GM19468 (cell line): ENCODE results near the gene SLC9A4.
"Not testable (repeated sequence)": the region's sequence is repeated elsewhere in the genome, so short reads cannot be mapped to it uniquely, and the experiment has no call there.

Experiments
- ATAC-seq: cut with Tn5 transposase; IDR thresholded peaks from one replicate; pipeline ENCODE4 v1.9.1; 2021; ENCODE audit warnings: mild to moderate bottlenecking, moderate library complexity, moderate number of reproducible peaks; ENCODE audit not compliant: unreplicated experiment; ENCODE audit errors: extremely low read depth

Gene SLC9A4

DNA sequence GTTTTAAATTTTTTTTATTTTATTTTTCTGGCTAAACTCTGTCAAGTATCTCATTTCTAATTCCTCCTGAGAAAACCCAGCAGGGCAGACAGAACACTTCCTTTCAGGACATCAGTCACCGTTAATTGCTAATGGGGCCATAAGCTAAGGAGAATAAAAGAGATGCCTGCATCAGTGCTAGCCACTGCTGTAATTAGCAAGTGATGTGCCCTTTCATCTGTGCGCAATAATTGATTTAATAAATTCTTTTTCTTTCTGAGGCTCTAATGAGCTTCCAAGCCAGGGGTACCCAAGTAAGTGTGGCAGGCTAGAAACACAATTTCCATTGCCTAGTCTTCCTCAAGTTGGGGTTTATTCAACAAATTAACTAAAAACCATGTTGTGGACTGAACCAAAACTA is 65.5 kb downstream of the SLC9A4 start:
- ATAC-seq, result no peak

DNA sequence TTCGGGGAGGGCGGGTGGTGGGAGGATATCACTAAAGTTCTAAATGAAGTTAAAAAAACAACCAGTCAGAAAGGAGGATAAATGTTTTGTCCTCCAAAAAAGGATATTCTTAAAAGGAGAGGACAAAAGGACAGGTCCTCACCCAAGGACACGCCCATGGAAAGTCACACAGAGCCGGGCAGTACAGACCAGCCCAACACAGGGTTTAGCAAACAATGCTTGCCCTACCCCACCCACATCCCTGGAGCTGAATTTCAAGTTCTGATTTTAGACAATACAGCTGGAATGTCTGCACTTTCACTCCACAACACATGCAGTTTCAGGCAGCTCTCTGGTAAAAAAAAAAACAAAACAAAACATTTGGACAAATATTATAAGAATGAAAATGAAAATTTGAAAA is 67.9 kb downstream of the SLC9A4 start:
- ATAC-seq, result no peak

DNA sequence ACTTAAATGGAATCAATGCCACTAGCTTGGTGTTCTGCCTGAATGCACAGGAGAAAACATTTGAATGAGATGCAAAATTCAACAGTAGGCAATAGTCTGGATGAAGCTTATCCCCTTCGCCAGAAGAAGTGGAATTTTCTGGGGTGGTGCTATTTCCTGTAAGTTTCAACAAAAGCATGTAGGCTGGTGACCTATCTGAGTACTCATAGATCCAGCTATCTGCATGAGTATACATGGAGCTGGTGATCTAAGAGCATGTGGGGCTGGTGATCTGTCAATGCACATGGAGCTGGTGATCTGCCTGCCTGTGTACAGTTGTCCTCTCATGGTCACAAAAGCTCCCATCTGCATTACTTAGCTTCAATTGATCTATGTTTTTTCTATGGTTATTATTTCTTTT is 71.2 kb downstream of the SLC9A4 start:
- ATAC-seq, result no peak

DNA sequence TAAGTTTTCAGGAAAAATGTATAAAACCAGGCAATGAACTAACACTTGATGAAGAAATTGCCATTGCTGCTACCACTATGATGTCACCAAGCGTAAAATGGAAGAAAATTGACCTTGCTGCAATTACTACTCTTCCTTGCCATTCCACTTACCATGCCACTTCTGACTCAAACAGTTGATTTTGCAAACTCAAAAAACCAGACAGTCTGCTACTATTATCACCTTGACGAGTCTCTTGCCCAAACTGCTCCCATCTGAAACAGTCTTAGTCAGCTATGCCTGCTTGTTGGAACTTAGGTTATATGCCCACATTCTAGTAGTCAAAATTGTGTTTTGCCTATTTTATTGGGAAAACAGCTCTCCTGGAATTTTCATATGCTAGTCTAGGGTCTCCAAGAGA is 74.4 kb downstream of the SLC9A4 start:
- no peak for ATAC-seq

DNA sequence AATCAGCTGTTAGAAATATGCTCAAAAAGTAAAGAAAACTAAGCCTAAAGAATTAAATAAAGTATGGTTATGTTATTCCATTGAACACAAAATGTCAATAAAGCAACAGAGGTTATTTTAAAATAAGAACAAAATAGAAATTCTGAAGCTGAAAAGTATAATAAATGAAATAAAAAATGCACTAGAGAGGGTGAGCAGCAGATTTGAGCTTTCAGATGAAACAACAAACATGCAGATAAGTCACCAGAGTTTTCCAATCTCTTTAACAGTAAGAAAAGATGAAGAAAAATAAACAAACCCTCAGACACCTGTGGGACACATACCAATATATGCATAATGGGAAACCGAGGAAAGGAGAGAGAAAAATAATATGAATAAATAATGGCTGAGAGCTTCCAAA is 76.0 kb downstream of the SLC9A4 start:
- no peak for ATAC-seq

DNA sequence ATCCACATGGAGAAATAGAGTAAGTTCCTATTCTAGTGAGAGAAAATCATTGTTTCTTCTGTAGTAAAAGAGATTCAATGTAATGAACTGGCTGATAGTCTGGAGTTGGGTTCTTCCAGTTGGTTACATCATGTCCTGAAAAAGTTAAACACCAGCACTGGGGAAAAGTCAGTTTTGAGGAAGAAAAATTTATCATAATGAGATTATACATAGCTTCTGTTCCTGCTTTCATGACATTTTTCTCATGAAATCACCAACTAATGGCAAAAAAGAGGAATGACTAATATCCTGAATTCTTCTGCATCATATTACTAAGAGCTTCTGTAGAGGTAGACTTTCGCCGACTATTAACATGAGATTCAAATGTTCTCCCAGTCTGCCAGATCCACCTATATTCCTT is 77.1 kb downstream of the SLC9A4 start:
- ATAC-seq, result no peak

DNA sequence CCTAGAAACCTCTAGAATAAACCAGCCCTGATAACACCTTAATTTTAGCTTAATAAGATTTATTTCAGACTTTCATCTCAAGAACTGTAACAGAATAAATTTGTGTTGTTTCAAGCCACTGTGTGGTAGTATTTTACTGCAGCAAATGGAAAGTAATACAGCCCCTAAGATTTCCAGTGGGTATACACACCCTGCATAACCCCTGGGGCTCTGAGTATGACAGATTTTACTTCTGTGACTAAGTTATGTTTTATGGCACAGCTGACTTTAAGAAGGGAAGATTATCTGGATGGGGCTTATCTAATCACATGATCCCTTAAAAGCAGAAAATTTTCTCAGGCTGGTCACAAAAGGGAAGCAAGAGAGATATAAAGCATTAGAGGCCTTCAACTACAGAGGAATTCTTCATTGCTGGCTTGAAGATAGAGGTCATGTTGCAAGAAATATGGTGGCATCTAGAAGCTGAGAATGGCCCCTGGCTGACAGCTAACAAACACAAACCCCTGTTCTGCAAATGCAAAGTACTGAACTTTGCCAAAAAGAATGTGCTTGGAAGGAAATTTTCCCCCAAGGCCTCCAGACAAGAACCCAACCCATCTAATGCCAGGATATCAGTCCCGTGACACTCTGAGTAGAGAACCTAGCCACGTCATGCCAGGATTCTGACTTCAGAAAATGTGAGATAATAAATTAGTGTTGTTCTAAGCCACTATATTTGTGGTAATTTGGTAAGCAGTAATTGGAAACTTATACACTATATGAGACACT is 78.5 kb downstream of the SLC9A4 start:
- ATAC-seq, result no peak

DNA sequence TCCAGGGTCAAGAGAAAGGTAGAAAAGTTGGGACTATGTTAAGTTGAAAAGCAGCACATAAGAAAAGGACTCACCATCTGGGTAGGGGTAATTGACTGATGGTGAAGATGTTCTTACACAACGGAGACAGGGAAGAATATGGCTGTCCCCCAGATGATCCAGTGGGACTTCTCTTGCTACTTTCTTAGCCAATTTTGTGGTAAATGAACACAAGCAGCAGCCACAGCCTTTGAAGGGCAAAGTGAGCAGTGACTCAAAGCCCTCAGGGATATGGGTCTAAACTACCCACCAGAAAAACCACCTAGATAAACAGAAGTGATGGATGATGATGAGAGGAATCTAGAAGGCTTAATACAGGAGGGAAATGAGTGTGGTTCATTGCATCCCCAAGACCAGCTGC is 80.6 kb downstream of the SLC9A4 start:
- no peak for ATAC-seq

DNA sequence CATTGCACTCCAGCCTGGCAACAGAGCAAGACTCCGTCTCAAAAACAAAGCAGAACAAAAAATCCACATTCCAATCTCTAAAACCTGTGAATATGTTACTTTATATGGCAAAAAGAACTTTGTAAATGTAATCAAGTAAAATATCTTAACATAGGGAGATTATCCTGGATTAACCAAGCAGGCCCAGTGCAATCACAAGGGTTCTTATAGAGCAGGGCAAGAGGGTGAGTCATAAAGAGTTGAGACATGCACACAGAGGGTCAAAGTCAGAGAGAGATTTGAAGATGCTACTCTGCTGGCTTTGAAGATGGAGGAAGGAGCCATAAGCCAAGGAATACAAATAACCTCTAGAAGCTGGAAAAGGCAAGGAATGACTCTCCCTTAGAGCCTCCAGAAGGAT is 85.4 kb downstream of the SLC9A4 start:
- no peak for ATAC-seq

DNA sequence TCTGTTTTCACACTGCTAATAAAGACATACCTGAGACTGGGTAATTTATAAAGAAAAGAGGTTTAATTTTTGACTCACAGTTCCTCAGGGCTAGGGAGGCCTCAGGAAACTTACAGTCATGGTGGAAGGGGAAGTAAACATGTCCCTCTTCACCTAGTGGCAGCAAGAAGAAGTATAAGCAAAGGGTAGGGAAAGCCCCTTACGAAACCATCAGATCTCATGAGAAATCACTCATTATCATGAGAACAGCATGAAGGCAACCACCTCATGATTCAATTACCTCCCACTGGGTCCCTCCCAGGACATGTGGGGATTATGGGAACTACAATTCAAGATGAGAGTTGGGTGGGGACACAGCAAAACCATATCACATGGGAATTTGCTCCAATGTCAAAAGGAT is 89.5 kb downstream of the SLC9A4 start:
- ATAC-seq, result not testable (repeated sequence)

DNA sequence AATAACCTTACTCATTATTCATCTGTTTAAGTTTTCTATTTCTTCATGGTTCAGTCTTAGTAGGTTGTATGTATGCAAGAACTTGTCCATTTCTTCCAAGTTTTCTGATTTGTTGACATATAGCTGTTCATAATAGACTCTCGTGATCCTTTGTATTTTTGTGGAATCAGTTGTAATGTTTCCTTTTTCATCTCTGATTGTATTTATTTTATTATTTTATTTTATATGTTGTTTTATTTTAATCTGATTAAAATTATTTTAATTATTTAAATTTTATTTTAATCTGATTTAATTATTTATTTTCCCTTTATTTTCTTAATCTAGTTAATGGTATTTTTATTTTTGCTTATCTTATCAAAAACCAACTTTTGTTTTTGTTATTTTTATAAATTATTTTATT is 102.9 kb downstream of the SLC9A4 start:
- no peak for ATAC-seq

DNA sequence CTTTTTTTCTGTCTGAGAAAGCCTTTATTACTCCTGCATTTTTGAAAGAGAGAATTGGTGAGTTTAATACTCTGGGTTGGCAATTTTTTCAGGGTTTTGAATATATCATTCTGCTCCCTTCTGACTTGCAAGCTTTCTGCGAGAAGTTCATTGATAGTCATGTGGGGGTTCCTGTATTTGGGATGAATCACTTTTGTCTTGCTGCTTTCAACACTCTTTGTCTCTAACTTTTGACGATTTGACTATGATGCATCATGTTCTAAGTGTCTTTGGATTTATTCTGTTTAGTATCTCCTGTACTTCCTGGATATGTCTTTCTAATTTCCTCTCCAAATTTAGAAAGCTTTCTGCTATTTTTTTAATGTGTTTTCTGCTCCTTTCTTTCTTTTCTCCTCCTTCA is 105.3 kb downstream of the SLC9A4 start:
- no peak for ATAC-seq

DNA sequence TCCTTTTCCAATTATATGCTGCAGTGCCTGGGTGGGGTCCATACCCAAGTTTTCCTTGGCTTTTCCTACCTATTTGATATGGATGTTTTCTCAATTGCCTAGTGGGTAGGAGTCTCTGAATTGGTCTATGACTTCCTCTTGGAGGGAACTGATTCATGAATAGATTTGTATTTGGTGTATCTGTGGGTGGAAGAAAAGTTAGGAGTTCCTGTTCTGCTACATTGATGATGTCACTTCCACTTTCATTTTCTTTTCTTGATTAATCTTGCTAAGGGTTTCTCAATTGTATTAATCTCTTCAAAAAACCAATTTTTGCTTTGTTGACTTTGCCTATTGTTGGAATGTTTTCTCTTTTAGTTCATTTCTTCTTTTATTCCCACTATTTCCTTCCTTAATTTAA is 108.9 kb downstream of the SLC9A4 start:
- no peak for ATAC-seq

DNA sequence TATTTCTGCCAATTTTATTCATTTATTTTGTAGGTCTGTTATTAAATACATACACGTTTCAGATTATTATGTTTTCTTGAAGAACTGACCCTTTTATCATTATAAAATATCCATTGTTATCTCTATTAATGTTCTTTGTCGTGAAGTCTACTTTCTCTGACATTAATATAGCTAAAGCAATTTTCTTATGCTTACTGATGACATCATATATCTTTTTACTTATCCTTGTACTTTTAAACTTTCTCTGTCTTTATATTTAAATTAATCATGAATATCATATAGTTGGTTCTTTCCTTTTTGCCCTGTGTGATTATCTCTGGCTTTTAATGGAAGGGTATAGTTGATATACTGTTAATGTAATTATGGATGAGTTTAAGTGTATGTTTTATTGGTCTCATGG is 109.8 kb downstream of the SLC9A4 start:
- ATAC-seq, result no peak
